Fibroblast of pulmonary artery (primary cell): Measurements from ENCODE around the gene FOSL1.

Experiments used
- DNase-seq: peaks from one replicate; pipeline ENCODE4 v3.0.0-alpha.2; 2010; ENCODE audit warnings: low read depth
- H3K4me3 ChIP-seq: replicated peaks from 2 replicates; pipeline ENCODE4 v1.5.1; 2011; ENCODE audit warnings: low read depth, mild to moderate bottlenecking, control low read depth, low read length, moderate library complexity
- CTCF ChIP-seq: IDR thresholded peaks from 2 replicates; pipeline ENCODE4 v1.5.1; 2011; ENCODE audit warnings: mild to moderate bottlenecking, control low read depth, low read length, inconsistent platforms; ENCODE audit errors: missing control alignments

FOSL1 gene

GRCh38 chr11:65917077-65917433 is 16.9 kb upstream of the FOSL1 start:
- DNase-seq, result no peak
- H3K4me3 ChIP-seq, result peak overlapping the region; percentile 95
- no peak for TF ChIP-seq CTCF

GRCh38 chr11:65916391-65916790 is 16.2 kb upstream of the FOSL1 start:
- no peak for DNase-seq
- no peak for TF ChIP-seq CTCF
- no peak overlapping the region for H3K4me3 ChIP-seq

GRCh38 chr11:65915821-65916251 is 15.6 kb upstream of the FOSL1 start:
- DNase-seq, result peak; percentile 96
- H3K4me3 ChIP-seq, result peak overlapping the region; percentile 27
- TF ChIP-seq CTCF, result no peak

- DNase-seq, result no peak
- no peak for TF ChIP-seq CTCF
Measured at GRCh38 chr11:65915101-65915820, 15.1 kb upstream of the FOSL1 start.

GRCh38 chr11:65912845-65913244 is 12.7 kb upstream of the FOSL1 start:
- peak; percentile 34 for DNase-seq
- TF ChIP-seq CTCF, result no peak
- no peak overlapping the region for H3K4me3 ChIP-seq

More at GRCh38 chr11:65915101-65915820, 15.1 kb upstream of the FOSL1 start:
- no peak overlapping the region for H3K4me3 ChIP-seq

- TF ChIP-seq CTCF, result peak; percentile 30
- no peak overlapping the region for H3K4me3 ChIP-seq
- DNase-seq, result peak; percentile 80
Measured at GRCh38 chr11:65911682-65912568, 11.7 kb upstream of the FOSL1 start.

GRCh38 chr11:65907878-65908277 is 7.7 kb upstream of the FOSL1 start:
- no peak for DNase-seq
- TF ChIP-seq CTCF, result no peak
- H3K4me3 ChIP-seq, result no peak overlapping the region
